ENCODE results near the gene KIR3DL1. TPM values are rescaled to one million over a fixed set of nuclear protein-coding genes. Genes with fewer than 3 reads are reported as not detected.

Gene KIR3DL1
- total and polyA plus RNA-seq, 2 experiments from 2014 or later = not detected

DNA sequence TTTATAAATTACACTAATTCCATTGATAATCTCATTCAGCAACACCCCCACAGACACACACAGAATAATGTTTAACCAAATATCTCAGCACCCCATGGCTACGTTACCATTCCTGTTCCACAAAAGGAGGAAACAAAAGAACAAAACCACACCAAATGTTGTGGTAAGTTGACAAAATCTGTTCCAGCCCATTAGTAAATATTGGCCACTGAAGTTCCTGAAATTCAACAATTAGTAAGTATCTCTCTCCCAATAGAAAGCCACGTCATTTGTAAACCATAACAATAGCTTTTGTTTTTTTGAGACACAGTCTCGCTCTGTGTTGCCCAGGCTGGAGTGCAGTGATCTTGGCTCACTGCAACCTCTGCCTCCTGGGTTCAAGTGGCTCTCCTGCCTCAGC lies 55.4 kb downstream of the KIR3DL1 start:
- Histone ChIP-seq H3K4me2 (no peak overlapping the region), H3K9me2 (ENCODE audit: insufficient read depth) (no peaks in the 10 kb centered on the region), H2AFZ (peak overlapping the region; percentile 43; the same call in 1 of the 2 replicates), H3K27me3 (ENCODE audit: insufficient read depth) (no peaks in the 10 kb centered on the region), H4K20me1 (replicated peaks; ENCODE audit: insufficient read depth) (no peaks in the 10 kb centered on the region), H3K4me1 (ENCODE audit: insufficient read depth) (peaks cover 20% of the 10 kb centered on the region), H3F3A (replicated peaks; ENCODE audit: low read depth) (no peaks in the 10 kb centered on the region; the same call in 1 of the 2 replicates), H3K36me3 (ENCODE audit: insufficient read depth) (no peaks in the 10 kb centered on the region), H3K79me2 (replicated peaks; ENCODE audit: insufficient read depth) (no peaks in the 10 kb centered on the region), H3K4me3 (no peak overlapping the region), H3K27ac (ENCODE audit: low read depth) (no peak overlapping the region)
- no peak overlapping the region for H3K27ac Mint-ChIP-seq
- peaks cover 81% of the 10 kb centered on the region for H3K9me3 Mint-ChIP-seq
- TF ChIP-seq STAT1 (IDR thresholded peaks at IDR 0.05; ENCODE audit: unreplicated experiment) = no peak
- no peak for TF ChIP-seq NANOG (IDR thresholded peaks at IDR 0.05; ENCODE audit: borderline replicate concordance)
- no peak for TF ChIP-seq JUNB (IDR thresholded peaks at IDR 0.05; ENCODE audit: unreplicated experiment)
- TF ChIP-seq EZH2phosphoT487 (IDR thresholded peaks at IDR 0.05; ENCODE audit: unreplicated experiment) = no peak
- TF ChIP-seq CREB1 (CRISPR knock-in tag; IDR thresholded peaks at IDR 0.05; ENCODE audit: low read depth) = no peak
- TF ChIP-seq, protein P1, sequence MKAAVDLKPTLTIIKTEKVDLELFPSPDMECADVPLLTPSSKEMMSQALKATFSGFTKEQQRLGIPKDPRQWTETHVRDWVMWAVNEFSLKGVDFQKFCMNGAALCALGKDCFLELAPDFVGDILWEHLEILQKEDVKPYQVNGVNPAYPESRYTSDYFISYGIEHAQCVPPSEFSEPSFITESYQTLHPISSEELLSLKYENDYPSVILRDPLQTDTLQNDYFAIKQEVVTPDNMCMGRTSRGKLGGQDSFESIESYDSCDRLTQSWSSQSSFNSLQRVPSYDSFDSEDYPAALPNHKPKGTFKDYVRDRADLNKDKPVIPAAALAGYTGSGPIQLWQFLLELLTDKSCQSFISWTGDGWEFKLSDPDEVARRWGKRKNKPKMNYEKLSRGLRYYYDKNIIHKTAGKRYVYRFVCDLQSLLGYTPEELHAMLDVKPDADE (IDR thresholded peaks at IDR 0.05) = no peak
- TF ChIP-seq, protein P2, sequence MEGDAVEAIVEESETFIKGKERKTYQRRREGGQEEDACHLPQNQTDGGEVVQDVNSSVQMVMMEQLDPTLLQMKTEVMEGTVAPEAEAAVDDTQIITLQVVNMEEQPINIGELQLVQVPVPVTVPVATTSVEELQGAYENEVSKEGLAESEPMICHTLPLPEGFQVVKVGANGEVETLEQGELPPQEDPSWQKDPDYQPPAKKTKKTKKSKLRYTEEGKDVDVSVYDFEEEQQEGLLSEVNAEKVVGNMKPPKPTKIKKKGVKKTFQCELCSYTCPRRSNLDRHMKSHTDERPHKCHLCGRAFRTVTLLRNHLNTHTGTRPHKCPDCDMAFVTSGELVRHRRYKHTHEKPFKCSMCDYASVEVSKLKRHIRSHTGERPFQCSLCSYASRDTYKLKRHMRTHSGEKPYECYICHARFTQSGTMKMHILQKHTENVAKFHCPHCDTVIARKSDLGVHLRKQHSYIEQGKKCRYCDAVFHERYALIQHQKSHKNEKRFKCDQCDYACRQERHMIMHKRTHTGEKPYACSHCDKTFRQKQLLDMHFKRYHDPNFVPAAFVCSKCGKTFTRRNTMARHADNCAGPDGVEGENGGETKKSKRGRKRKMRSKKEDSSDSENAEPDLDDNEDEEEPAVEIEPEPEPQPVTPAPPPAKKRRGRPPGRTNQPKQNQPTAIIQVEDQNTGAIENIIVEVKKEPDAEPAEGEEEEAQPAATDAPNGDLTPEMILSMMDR (conservative IDR thresholded peaks at IDR 0.05; ENCODE audit: low read depth in 2 of 2) = no peak
- TF ChIP-seq, protein P3, sequence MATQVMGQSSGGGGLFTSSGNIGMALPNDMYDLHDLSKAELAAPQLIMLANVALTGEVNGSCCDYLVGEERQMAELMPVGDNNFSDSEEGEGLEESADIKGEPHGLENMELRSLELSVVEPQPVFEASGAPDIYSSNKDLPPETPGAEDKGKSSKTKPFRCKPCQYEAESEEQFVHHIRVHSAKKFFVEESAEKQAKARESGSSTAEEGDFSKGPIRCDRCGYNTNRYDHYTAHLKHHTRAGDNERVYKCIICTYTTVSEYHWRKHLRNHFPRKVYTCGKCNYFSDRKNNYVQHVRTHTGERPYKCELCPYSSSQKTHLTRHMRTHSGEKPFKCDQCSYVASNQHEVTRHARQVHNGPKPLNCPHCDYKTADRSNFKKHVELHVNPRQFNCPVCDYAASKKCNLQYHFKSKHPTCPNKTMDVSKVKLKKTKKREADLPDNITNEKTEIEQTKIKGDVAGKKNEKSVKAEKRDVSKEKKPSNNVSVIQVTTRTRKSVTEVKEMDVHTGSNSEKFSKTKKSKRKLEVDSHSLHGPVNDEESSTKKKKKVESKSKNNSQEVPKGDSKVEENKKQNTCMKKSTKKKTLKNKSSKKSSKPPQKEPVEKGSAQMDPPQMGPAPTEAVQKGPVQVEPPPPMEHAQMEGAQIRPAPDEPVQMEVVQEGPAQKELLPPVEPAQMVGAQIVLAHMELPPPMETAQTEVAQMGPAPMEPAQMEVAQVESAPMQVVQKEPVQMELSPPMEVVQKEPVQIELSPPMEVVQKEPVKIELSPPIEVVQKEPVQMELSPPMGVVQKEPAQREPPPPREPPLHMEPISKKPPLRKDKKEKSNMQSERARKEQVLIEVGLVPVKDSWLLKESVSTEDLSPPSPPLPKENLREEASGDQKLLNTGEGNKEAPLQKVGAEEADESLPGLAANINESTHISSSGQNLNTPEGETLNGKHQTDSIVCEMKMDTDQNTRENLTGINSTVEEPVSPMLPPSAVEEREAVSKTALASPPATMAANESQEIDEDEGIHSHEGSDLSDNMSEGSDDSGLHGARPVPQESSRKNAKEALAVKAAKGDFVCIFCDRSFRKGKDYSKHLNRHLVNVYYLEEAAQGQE (IDR thresholded peaks at IDR 0.05; ENCODE audit: unreplicated experiment) = no peak
- no peak for TF ChIP-seq ZNF331 (CRISPR knock-in tag; IDR thresholded peaks at IDR 0.05; ENCODE audit: low read depth)
- no peak for TF ChIP-seq ZNF114 (CRISPR knock-in tag; IDR thresholded peaks at IDR 0.05)
- TF ChIP-seq EZH2 (IDR thresholded peaks at IDR 0.05; ENCODE audit: low read depth, unreplicated experiment) = no peak
- TF ChIP-seq, protein P4, sequence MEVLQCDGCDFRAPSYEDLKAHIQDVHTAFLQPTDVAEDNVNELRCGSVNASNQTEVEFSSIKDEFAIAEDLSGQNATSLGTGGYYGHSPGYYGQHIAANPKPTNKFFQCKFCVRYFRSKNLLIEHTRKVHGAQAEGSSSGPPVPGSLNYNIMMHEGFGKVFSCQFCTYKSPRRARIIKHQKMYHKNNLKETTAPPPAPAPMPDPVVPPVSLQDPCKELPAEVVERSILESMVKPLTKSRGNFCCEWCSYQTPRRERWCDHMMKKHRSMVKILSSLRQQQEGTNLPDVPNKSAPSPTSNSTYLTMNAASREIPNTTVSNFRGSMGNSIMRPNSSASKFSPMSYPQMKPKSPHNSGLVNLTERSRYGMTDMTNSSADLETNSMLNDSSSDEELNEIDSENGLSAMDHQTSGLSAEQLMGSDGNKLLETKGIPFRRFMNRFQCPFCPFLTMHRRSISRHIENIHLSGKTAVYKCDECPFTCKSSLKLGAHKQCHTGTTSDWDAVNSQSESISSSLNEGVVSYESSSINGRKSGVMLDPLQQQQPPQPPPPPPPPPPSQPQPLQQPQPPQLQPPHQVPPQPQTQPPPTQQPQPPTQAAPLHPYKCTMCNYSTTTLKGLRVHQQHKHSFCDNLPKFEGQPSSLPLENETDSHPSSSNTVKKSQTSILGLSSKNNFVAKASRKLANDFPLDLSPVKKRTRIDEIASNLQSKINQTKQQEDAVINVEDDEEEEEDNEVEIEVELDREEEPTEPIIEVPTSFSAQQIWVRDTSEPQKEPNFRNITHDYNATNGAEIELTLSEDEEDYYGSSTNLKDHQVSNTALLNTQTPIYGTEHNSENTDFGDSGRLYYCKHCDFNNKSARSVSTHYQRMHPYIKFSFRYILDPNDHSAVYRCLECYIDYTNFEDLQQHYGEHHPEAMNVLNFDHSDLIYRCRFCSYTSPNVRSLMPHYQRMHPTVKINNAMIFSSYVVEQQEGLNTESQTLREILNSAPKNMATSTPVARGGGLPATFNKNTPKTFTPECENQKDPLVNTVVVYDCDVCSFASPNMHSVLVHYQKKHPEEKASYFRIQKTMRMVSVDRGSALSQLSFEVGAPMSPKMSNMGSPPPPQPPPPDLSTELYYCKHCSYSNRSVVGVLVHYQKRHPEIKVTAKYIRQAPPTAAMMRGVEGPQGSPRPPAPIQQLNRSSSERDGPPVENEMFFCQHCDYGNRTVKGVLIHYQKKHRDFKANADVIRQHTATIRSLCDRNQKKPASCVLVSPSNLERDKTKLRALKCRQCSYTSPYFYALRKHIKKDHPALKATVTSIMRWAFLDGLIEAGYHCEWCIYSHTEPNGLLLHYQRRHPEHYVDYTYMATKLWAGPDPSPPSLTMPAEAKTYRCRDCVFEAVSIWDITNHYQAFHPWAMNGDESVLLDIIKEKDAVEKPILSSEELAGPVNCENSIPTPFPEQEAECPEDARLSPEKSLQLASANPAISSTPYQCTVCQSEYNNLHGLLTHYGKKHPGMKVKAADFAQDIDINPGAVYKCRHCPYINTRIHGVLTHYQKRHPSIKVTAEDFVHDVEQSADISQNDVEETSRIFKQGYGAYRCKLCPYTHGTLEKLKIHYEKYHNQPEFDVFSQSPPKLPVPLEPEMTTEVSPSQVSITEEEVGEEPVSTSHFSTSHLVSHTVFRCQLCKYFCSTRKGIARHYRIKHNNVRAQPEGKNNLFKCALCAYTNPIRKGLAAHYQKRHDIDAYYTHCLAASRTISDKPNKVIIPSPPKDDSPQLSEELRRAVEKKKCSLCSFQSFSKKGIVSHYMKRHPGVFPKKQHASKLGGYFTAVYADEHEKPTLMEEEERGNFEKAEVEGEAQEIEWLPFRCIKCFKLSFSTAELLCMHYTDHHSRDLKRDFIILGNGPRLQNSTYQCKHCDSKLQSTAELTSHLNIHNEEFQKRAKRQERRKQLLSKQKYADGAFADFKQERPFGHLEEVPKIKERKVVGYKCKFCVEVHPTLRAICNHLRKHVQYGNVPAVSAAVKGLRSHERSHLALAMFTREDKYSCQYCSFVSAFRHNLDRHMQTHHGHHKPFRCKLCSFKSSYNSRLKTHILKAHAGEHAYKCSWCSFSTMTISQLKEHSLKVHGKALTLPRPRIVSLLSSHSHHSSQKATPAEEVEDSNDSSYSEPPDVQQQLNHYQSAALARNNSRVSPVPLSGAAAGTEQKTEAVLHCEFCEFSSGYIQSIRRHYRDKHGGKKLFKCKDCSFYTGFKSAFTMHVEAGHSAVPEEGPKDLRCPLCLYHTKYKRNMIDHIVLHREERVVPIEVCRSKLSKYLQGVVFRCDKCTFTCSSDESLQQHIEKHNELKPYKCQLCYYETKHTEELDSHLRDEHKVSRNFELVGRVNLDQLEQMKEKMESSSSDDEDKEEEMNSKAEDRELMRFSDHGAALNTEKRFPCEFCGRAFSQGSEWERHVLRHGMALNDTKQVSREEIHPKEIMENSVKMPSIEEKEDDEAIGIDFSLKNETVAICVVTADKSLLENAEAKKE (CRISPR knock-in tag; IDR thresholded peaks at IDR 0.05) = no peak
- no peak for TF ChIP-seq POLR2AphosphoS5 (IDR thresholded peaks at IDR 0.05; ENCODE audit: low read depth)
- no peaks in the 10 kb centered on the region for H3K27me3 Mint-ChIP-seq (ENCODE audit: insufficient read depth, low read depth, poor library complexity)
- H3K4me3 Mint-ChIP-seq = no peak overlapping the region
- peaks cover 18% of the 10 kb centered on the region; the same call in 2 of the 3 replicates for H3K36me3 Mint-ChIP-seq (ENCODE audit: low read depth)
- DNase-seq (ENCODE audit: low spot score) (no peak), ATAC-seq (no peak)
- no peaks in the 10 kb centered on the region for H3K4me1 Mint-ChIP-seq
